Lung (tissue), 12 donors: Measurements from ENCODE around the gene PARD3. TPM values are rescaled to one million over a fixed set of nuclear protein-coding genes. Genes with fewer than 3 reads are reported as not detected.

Experiments
- ATAC-seq: fragments of 200-7000 bp; cut with Tn5 transposase; one replicate; pipeline ENCODE4 v1.9.1; 2020; ENCODE audit warnings: moderate number of reproducible peaks; ENCODE audit not compliant: insufficient read depth, low FRiP score
- DNase-seq, 3 donors: peaks; one replicate each; pipeline ENCODE4 v3.0.0-alpha.2; 2013 to 2017
- H3K27ac ChIP-seq, 2 donors: one replicate each; pipeline ENCODE4 v1.5.1; 2013; ENCODE audit warnings: mild to moderate bottlenecking in 2 of 2, moderate library complexity in 2 of 2, control low read depth in 1 of 2, inconsistent platforms in 1 of 2, low read depth in 1 of 2, low read length in 1 of 2
- H3K27me3 ChIP-seq, 3 donors: one replicate each; pipeline ENCODE4 v1.5.1; 2013; ENCODE audit warnings: low read length in 2 of 3; ENCODE audit not compliant: control insufficient read depth in 3 of 3, insufficient read depth in 3 of 3
- H3K36me3 ChIP-seq, 4 donors: one replicate each; pipeline ENCODE4 v1.5.1; 2013; ENCODE audit warnings: low read length in 4 of 4, mild to moderate bottlenecking in 1 of 4, moderate library complexity in 1 of 4; ENCODE audit not compliant: control insufficient read depth in 4 of 4, insufficient read depth in 4 of 4
- H3K4me1 ChIP-seq, 5 donors: one replicate each; pipeline ENCODE4 v1.5.1; 2013; ENCODE audit warnings: low read length in 5 of 5, mild to moderate bottlenecking in 2 of 5, moderate library complexity in 1 of 5; ENCODE audit not compliant: control insufficient read depth in 5 of 5, insufficient read depth in 5 of 5
- H3K4me3 ChIP-seq: one replicate; pipeline ENCODE4 v1.5.1; 2013; ENCODE audit warnings: mild to moderate bottlenecking, control low read depth, moderate library complexity
- H3K9ac ChIP-seq, 2 donors: one replicate each; pipeline ENCODE4 v1.5.1; 2013; ENCODE audit warnings: low read length in 2 of 2, control low read depth in 1 of 2; ENCODE audit not compliant: insufficient read depth in 1 of 2
- H3K9me3 ChIP-seq, 4 donors: one replicate each; pipeline ENCODE4 v1.5.1; 2013; ENCODE audit warnings: low read length in 3 of 4, mild to moderate bottlenecking in 1 of 4, moderate library complexity in 1 of 4; ENCODE audit not compliant: control insufficient read depth in 4 of 4, insufficient read depth in 3 of 4
- WGBS, 2 donors: extraction: QIAGEN DNeasy Blood & Tissue Kit; methylation state at CpG; one replicate each; pipeline ENCODE4 v1.1.7; 2013; 5-methylcytosine and 5-hydroxymethylcytosine counted together
- polyA plus RNA-seq, 2 donors: library from polyadenylated mRNA; stranded (reverse); fragments of 200-250 nt; gene quantifications; one replicate each; pipeline ENCODE4 v1.2.1, GENCODE V29; 2013
- total RNA-seq, 2 donors: library from RNA; depleted of rRNA in 1 of 2; stranded (reverse); fragments of >200 nt in 1 of 2; gene quantifications; one replicate each; pipeline ENCODE4 v1.2.1, GENCODE V29; 2014 to 2021
- TF ChIP-seq, protein P1 (sequence below): IDR thresholded peaks from 2 replicates; pipeline ENCODE4 v1.5.1; 2012; ENCODE audit warnings: mild to moderate bottlenecking; ENCODE audit errors: control extremely low read depth, extremely low read depth
- donor health status: control.
- donor health status: control.
- donor health status: Bipolar disorder and iron deficiency.
- donor health status: healthy.
- donor health status: DM: yes; HTN: yes; CAD: no.

PARD3 gene
- total and polyA plus RNA-seq, 4 donors, result 10.3 to 69.2 (median 27.6) TPM

DNA sequence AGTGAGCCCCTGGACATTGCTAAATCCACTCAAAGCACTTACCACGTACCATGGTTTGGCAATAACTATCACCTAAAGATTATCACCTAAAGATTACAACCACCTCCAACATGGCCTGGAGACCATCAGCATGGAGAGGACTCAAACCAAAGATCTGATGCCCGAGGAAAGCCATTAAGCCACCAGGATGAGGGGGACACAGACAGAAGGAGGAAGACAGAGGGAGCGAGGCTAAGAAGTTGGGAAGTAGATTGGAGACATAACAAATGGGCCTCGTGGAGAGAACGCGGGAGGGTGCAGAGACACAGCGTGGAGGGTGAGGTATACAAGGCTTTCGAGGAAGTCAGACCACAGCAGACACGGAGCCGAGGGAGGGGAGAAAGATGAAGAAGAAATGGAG is 700.2 kb downstream of the PARD3 start:
- H3K27ac ChIP-seq, result no peak overlapping the region
- H3K9me3 ChIP-seq, result no peaks in the 10 kb centered on the region
- ATAC-seq (no peak), DNase-seq (no peak)
- H3K9ac ChIP-seq, result no peak overlapping the region
- peaks cover 0 to 9% (median 5%) of the 10 kb centered on the region in 4 donors for H3K36me3 ChIP-seq
- H3K4me3 ChIP-seq, result no peak overlapping the region
- TF ChIP-seq, protein P1, sequence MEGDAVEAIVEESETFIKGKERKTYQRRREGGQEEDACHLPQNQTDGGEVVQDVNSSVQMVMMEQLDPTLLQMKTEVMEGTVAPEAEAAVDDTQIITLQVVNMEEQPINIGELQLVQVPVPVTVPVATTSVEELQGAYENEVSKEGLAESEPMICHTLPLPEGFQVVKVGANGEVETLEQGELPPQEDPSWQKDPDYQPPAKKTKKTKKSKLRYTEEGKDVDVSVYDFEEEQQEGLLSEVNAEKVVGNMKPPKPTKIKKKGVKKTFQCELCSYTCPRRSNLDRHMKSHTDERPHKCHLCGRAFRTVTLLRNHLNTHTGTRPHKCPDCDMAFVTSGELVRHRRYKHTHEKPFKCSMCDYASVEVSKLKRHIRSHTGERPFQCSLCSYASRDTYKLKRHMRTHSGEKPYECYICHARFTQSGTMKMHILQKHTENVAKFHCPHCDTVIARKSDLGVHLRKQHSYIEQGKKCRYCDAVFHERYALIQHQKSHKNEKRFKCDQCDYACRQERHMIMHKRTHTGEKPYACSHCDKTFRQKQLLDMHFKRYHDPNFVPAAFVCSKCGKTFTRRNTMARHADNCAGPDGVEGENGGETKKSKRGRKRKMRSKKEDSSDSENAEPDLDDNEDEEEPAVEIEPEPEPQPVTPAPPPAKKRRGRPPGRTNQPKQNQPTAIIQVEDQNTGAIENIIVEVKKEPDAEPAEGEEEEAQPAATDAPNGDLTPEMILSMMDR, result no peak
- 88 to 91% methylated on average over 10 of the region's 10 CpGs for WGBS, 2 donors
- peaks cover 2 to 46% (median 8%) of the 10 kb centered on the region in 5 donors for H3K4me1 ChIP-seq
- H3K27me3 ChIP-seq, result no peaks in the 10 kb centered on the region

DNA sequence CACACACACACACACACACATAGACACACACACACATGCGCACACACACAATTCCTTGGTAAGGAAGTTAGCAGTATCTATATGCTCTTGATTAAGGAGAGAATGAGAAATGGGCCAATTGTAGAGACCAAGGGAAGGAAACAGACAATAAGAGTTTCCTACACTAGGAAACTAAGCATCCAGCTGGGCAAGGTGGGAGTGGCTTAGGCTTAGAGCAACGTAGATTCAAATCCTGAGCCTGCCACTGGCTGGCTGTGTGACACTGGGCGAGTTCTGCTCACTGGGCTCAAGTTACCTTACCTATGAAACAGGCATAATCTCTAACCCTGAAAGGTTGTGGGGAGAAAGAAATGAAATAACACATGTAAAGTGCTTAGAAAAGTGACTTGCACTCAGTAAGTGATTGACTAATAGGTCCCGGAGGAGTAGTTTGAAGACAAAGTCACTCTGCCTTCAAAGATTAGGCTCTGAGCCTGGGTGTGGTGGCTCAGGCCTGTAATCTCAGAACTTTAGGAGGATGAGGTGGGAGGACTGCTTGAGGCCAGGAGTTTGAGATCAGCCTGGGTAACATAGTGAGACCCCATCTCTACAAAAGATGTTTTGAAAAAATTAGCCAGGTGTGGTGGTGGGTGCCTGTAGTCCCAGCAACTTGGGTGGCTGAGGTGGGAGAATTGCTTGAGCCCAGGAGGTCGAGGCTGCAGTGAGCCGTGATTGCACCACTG is 701.4 kb downstream of the PARD3 start:
- Histone ChIP-seq H3K4me1 (peaks cover 2 to 46% (median 8%) of the 10 kb centered on the region in 5 donors), H3K27me3 (no peaks in the 10 kb centered on the region), H3K4me3 (no peak overlapping the region), H3K36me3 (peaks cover 0 to 9% (median 4%) of the 10 kb centered on the region in 4 donors), H3K9ac (no peak overlapping the region), H3K27ac (no peak overlapping the region), H3K9me3 (no peaks in the 10 kb centered on the region)
- WGBS, 2 donors, result 87 to 88% methylated on average over 6 of the region's 6 CpGs
- TF ChIP-seq, protein P1, result no peak
- no peak for DNase-seq
- no peak for ATAC-seq

- 78 to 80% methylated on average over 6 of the region's 6 CpGs for WGBS, 2 donors
- ATAC-seq (no peak), DNase-seq (peak in 2 of 3 donors; percentile 72 to 87)
- H3K9ac ChIP-seq, result no peak overlapping the region
- no peak overlapping the region for H3K27ac ChIP-seq
- no peaks in the 10 kb centered on the region for H3K9me3 ChIP-seq
- H3K4me3 ChIP-seq, result no peak overlapping the region
- TF ChIP-seq, protein P1, result no peak
- peaks cover 2 to 41% (median 7%) of the 10 kb centered on the region in 5 donors for H3K4me1 ChIP-seq
- H3K36me3 ChIP-seq, result peaks cover 0 to 9% (median 4%) of the 10 kb centered on the region in 4 donors
- no peaks in the 10 kb centered on the region for H3K27me3 ChIP-seq
Observed at GRCh38 chr10:34112171-34112782, 702.8 kb downstream of the PARD3 start.
